HepG2 (cell line): ENCODE measurements around the gene CORO7. TPM values are rescaled to one million over a fixed set of nuclear protein-coding genes. Genes with fewer than 3 reads are reported as not detected.

Experiments
- ATF7 ChIP-seq, 2 experiments: fragments of 450-650 bp in 1 of 2; sonication (generic) in 1 of 2; formaldehyde crosslinking in 1 of 2; IDR thresholded peaks; 2 replicates each; pipeline versions ENCODE4 v1.4.0 to v1.6.1; 2016 to 2020; ENCODE audit warnings: antibody characterized with exemption in 1 of 2, mild to moderate bottlenecking in 1 of 2, missing genetic modification reagents in 1 of 2
- BCL6 ChIP-seq: IDR thresholded peaks from 2 replicates; pipeline ENCODE4 v1.6.1; 2016; ENCODE audit warnings: missing genetic modification reagents, missing compliant biosample characterization
- MTF2 ChIP-seq: sonication (generic); formaldehyde crosslinking; IDR thresholded peaks from 2 replicates; pipeline ENCODE4 v1.5.0; 2020; ENCODE audit warnings: missing genetic modification reagents, borderline replicate concordance
- SOX13 ChIP-seq, 3 experiments: fragments of 450-650 bp in 1 of 3; sonication (generic) in 1 of 3; formaldehyde crosslinking in 1 of 3; IDR thresholded peaks in 2 of 3; conservative IDR thresholded peaks in 1 of 3; 2 replicates each; pipeline versions ENCODE4 v1.5.0 to v1.6.1; 2016 to 2020; ENCODE audit warnings: antibody characterized with exemption in 1 of 3, mild to moderate bottlenecking in 1 of 3, missing compliant biosample characterization in 1 of 3, missing genetic modification reagents in 1 of 3, moderate library complexity in 1 of 3
- ZNF17 ChIP-seq: sonication (generic); formaldehyde crosslinking; IDR thresholded peaks from 2 replicates; pipeline ENCODE4 v1.5.0; 2020; ENCODE audit warnings: mild to moderate bottlenecking, missing genetic modification reagents
- ZNF652 ChIP-seq: IDR thresholded peaks from 2 replicates; pipeline ENCODE4 v1.6.1; 2016; ENCODE audit warnings: low read depth, borderline replicate concordance
- ZNF788 ChIP-seq: sonication (generic); formaldehyde crosslinking; IDR thresholded peaks from 2 replicates; pipeline ENCODE4 v1.5.0; 2020; ENCODE audit warnings: mild to moderate bottlenecking, missing genetic modification reagents, borderline replicate concordance
- ZNF792 ChIP-seq: IDR thresholded peaks from 2 replicates; pipeline ENCODE4 v1.6.1; 2016
- ZNF891 ChIP-seq: sonication (generic); formaldehyde crosslinking; IDR thresholded peaks from 2 replicates; pipeline ENCODE4 v1.5.0; 2020; ENCODE audit warnings: mild to moderate bottlenecking, missing genetic modification reagents
- polyA plus RNA-seq, 8 experiments: library from polyadenylated mRNA; depleted of rRNA in 3 of 8; stranded (reverse) in 7 of 8; unstranded in 1 of 8; fragments of >200 nt; fragmentation: Illumina TruSeq in 4 of 8; extraction: Trizol in 4 of 8; gene quantifications; 2 replicates each; pipeline versions ENCODE4 v1.2.1 to v1.2.3, GENCODE V29; 2011 to 2016; ENCODE audit warnings: low read depth in 4 of 8, missing spikeins in 1 of 8, mixed read lengths in 1 of 8; ENCODE audit not compliant: insufficient read depth in 1 of 8
- total RNA-seq, 5 experiments: library from RNA; depleted of rRNA; stranded (reverse); fragments of >200 nt; fragmentation: Illumina TruSeq; extraction: Trizol; gene quantifications; 2 replicates each; pipeline ENCODE4 v1.2.3, GENCODE V29; 2016; ENCODE audit warnings: low read depth in 1 of 5
- TF ChIP-seq, protein P1 (sequence below): sonication (generic); formaldehyde crosslinking; IDR thresholded peaks from 2 replicates; pipeline ENCODE4 v1.5.1; 2020; ENCODE audit warnings: missing genetic modification reagents, mild to moderate bottlenecking, borderline replicate concordance
- TF ChIP-seq, protein P2 (sequence below), 2 experiments: sonication (generic) in 1 of 2; formaldehyde crosslinking in 1 of 2; IDR thresholded peaks; 2 replicates each; pipeline versions ENCODE4 v1.4.0 to v1.6.1; 2018 to 2020; ENCODE audit warnings: missing genetic modification reagents in 2 of 2, borderline replicate concordance in 1 of 2, low read depth in 1 of 2, mild to moderate bottlenecking in 1 of 2, missing biosample characterization in 1 of 2
- TF ChIP-seq, protein P3 (sequence below), 2 experiments: fragments of 450-650 bp in 1 of 2; sonication (generic) in 1 of 2; formaldehyde crosslinking in 1 of 2; IDR thresholded peaks; 2 replicates each; pipeline versions ENCODE4 v1.6.1 to v1.8.0; 2016 to 2022; ENCODE audit warnings: antibody characterized with exemption in 1 of 2, mild to moderate bottlenecking in 1 of 2, missing genetic modification reagents in 1 of 2

Gene CORO7
- total and polyA plus RNA-seq, 2 of the 13 experiments (the other 11 are each of a cell fraction or from before 2014, with no cell fraction given), result 9.9 to 14.3 TPM

DNA sequence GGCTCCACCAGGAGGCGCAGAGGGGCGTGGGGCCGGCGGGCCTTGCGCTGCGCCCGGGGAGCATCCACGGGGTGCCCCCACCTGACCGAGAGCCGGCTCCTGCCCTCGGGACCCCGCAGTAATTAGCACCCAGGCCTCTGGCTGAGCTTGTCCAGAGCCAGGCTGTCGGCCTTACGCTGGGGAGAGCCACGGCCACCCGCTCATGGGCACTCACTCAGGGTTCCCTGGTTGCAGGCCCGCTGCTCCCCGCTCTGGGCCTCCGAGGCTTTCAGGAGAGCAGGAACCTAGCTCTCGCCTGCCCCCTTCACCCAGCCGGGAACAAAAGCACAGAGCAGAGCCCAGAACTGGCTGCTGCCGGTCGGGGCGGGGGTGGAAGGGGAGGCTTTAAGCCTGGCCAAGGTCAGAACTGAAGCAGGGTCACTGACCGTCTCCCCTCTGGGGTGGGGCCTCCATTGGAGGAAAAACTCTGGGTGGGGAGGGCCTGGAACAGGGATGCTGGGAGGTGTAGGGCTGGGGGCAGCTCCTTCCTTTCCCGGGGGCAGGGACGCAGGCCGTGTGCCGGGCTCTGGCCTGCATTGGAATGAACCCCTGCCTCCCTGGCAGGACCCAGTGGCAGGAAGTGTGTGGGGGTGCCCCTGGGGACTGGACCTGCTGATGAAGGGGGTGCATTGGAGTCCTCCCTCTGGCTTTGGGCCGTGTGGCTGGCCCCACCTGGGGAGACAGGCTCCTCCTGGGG, 88.2 kb downstream of the CORO7 start (continued):
- TF ChIP-seq, protein P1, sequence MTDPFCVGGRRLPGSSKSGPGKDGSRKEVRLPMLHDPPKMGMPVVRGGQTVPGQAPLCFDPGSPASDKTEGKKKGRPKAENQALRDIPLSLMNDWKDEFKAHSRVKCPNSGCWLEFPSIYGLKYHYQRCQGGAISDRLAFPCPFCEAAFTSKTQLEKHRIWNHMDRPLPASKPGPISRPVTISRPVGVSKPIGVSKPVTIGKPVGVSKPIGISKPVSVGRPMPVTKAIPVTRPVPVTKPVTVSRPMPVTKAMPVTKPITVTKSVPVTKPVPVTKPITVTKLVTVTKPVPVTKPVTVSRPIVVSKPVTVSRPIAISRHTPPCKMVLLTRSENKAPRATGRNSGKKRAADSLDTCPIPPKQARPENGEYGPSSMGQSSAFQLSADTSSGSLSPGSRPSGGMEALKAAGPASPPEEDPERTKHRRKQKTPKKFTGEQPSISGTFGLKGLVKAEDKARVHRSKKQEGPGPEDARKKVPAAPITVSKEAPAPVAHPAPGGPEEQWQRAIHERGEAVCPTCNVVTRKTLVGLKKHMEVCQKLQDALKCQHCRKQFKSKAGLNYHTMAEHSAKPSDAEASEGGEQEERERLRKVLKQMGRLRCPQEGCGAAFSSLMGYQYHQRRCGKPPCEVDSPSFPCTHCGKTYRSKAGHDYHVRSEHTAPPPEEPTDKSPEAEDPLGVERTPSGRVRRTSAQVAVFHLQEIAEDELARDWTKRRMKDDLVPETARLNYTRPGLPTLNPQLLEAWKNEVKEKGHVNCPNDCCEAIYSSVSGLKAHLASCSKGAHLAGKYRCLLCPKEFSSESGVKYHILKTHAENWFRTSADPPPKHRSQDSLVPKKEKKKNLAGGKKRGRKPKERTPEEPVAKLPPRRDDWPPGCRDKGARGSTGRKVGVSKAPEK, result peak; percentile 88; the same call in 1 of the 2 replicates
- TF ChIP-seq, protein P2, sequence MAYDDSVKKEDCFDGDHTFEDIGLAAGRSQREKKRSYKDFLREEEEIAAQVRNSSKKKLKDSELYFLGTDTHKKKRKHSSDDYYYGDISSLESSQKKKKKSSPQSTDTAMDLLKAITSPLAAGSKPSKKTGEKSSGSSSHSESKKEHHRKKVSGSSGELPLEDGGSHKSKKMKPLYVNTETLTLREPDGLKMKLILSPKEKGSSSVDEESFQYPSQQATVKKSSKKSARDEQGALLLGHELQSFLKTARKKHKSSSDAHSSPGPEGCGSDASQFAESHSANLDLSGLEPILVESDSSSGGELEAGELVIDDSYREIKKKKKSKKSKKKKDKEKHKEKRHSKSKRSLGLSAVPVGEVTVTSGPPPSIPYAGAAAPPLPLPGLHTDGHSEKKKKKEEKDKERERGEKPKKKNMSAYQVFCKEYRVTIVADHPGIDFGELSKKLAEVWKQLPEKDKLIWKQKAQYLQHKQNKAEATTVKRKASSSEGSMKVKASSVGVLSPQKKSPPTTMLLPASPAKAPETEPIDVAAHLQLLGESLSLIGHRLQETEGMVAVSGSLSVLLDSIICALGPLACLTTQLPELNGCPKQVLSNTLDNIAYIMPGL (CRISPR knock-in tag; IDR thresholded peaks at IDR 0.05; ENCODE audit: borderline replicate concordance in 1 of 2, low read depth in 1 of 2), result peak; percentile 98 to 99
- TF ChIP-seq ZNF17 (CRISPR knock-in tag), result no peak
- TF ChIP-seq ZNF788 (CRISPR knock-in tag), result peak; percentile 74; the same call in 1 of the 2 replicates
- no peak for TF ChIP-seq ATF7 (IDR thresholded peaks at IDR 0.05)
- TF ChIP-seq ATF7 (CRISPR knock-in tag; IDR thresholded peaks at IDR 0.05), result 0 out of 2 replicates have a peak, but pooled peaks have one; percentile 8
- TF ChIP-seq MTF2 (CRISPR knock-in tag), result 0 out of 2 replicates have a peak, but pooled peaks have one; percentile 91
- TF ChIP-seq BCL6, result peak; percentile 53
- TF ChIP-seq ZNF652, result peak; percentile 36; the same call in 1 of the 2 replicates
- no peak for TF ChIP-seq ZNF891 (CRISPR knock-in tag)
- TF ChIP-seq, protein P3, sequence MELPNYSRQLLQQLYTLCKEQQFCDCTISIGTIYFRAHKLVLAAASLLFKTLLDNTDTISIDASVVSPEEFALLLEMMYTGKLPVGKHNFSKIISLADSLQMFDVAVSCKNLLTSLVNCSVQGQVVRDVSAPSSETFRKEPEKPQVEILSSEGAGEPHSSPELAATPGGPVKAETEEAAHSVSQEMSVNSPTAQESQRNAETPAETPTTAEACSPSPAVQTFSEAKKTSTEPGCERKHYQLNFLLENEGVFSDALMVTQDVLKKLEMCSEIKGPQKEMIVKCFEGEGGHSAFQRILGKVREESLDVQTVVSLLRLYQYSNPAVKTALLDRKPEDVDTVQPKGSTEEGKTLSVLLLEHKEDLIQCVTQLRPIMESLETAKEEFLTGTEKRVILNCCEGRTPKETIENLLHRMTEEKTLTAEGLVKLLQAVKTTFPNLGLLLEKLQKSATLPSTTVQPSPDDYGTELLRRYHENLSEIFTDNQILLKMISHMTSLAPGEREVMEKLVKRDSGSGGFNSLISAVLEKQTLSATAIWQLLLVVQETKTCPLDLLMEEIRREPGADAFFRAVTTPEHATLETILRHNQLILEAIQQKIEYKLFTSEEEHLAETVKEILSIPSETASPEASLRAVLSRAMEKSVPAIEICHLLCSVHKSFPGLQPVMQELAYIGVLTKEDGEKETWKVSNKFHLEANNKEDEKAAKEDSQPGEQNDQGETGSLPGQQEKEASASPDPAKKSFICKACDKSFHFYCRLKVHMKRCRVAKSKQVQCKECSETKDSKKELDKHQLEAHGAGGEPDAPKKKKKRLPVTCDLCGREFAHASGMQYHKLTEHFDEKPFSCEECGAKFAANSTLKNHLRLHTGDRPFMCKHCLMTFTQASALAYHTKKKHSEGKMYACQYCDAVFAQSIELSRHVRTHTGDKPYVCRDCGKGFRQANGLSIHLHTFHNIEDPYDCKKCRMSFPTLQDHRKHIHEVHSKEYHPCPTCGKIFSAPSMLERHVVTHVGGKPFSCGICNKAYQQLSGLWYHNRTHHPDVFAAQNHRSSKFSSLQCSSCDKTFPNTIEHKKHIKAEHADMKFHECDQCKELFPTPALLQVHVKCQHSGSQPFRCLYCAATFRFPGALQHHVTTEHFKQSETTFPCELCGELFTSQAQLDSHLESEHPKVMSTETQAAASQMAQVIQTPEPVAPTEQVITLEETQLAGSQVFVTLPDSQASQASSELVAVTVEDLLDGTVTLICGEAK (IDR thresholded peaks at IDR 0.05), result no peak
- TF ChIP-seq, protein P3 (CRISPR knock-in tag; IDR thresholded peaks at IDR 0.05), result peak; percentile 25
- 0 out of 2 replicates have a peak, but pooled peaks have one; percentile 17 for TF ChIP-seq SOX13 (IDR thresholded peaks at IDR 0.05)
- peak in 1 of 2 experiments; percentile 64; a peak in 2 of 4 replicates for TF ChIP-seq SOX13 (CRISPR knock-in tag; conservative IDR thresholded peaks at IDR 0.05 in 1 of 2, IDR thresholded peaks at IDR 0.05 in 1 of 2)
- TF ChIP-seq ZNF792, result peak; percentile 79
